GM11168 (cell line): Measurements from ENCODE around the gene ARFGAP3.
"Not testable (repeated sequence)": the region's sequence is repeated elsewhere in the genome, so short reads cannot be mapped to it uniquely, and the experiment has no call there.

Experiments
- in situ Hi-C: fragments of 300-500 bp; cut with MboI; formaldehyde crosslinking; loops from one replicate; pipeline ENCODE4 v1.12.0; 2022; ENCODE audit warnings: low sequenced_read_pairs; ENCODE audit not compliant: unreplicated experiment

ARFGAP3 gene

DNA sequence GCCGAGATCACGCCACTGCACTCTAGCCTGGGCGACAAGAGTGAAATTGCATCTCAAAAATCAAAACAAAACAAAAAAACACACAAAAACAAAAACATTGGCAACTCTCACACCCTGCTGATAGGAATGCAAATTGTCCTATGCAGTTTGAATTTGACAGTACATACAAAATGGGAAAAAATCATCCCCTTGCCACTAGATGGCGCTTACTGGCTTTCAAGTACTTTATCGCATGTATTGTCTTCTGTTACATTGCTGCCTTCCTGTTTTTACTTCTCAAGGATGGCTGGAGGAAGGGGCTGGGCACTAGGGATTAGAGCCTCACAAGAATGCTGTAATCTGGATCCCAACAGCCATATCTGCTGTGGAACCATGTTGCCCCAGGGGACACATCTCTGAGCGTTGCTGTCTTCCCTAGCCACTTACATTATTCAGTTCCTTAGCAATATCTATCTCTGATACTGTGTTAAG, 77.0 kb downstream of the ARFGAP3 start:
- in situ Hi-C loops, result no loop called here

DNA sequence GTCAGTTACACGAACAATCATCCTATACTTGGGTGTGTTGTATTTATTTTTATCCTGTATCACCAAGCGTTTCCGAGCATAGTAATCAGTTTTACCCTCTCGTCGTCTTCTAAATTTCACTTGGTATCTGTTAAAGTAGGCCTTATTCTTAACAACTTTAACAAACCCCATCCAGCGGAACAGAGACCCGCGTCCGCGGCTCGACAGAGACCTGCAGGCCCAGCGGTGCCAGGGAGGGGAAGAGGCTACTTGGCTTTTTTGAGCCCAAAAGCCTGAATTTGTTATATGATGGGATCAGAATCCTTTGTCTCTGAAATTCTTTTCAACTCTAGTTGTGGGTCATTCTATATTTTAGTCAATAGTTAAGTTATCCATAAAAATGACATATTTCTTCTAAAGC, 79.9 kb downstream of the ARFGAP3 start:
- in situ Hi-C loops, result no loop called here

DNA sequence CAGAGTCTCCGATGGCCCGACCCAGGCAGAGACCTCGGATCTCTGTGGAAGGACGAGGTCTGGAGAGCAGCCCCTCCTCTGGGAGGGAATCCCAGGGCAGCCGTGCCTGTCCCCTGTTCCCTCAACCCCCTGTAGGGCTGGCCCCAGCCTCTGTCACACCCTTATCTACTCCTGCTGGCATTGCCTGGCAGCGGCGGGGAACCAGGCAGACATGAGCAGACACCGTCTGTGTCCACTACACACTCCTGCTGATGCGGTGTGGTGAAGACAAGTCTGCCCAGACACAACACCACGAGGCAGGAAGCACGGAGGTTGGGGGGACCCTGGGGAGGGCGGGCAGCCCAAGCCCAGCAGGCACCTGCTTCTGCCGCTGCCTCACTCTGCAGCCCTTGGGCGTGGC, 83.9 kb downstream of the ARFGAP3 start:
- in situ Hi-C loops, result no loop called here

DNA sequence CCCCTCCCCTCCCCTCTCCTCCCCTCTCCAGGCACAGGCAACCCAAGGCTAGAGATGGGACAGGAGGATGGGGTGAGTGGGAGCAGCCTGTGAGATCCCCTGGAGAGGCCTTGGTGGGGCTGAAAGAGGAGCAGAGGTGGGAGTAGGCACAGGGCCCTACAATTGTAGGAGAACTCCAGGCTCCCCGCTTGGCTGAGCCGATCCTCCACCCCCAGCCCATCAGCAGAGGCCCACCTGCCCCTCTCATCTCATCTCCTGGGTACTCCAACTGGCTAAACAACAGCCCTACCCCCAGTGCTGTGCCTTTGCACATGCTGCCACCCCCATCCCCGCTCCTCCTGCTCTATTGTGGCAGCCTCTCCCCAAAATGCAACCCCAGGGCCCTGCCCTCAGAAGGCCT, 84.4 kb downstream of the ARFGAP3 start:
- in situ Hi-C loops, result no loop called here

DNA sequence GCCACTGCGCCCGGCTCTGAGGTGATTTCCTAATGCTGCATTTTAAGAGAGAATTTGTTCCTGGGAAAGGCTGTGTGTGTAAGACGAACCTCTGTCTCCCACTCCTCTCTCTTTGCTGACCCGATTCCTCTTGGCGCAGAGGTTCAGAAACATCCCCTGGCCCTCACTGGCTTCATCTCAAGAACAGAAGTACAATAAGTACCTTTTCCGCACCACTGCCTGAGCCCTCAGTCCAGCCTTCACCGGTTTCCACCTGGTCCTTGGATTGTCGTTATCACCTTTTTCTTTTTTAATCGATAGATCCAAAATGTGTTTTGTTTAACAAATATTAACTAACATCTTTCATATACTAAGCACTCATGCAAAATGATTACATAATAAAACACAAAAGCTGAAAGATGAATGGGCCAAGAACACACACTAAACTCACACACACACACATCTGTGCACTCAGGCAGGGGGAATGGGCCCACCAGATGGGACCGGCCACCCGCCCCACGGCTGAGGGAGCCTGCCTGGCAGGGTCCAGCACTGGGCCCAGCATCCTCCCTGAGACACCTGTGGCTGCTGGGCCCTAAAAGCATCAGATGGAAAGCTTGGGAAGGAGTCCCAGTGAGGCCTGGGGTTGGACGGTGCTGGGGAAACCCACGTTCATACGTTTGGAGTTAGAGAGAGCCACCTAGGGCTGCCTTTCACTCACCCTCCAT, 86.0 kb downstream of the ARFGAP3 start:
- in situ Hi-C loops, result no loop called here

DNA sequence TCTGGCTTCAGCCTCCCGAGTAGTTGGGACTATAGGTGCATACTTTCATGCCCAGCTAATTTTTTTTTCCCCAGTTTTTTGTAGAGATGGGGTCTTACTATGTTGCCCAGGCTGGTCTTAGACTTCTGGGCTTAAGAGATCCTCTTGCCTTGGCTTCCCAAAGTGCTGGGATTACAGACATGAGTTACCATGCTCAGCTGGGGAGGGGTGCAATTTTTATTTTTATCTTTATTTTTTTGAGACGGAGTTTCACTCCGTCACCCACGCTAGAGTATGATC, 86.7 kb downstream of the ARFGAP3 start:
- in situ Hi-C loops, result no loop called here

DNA sequence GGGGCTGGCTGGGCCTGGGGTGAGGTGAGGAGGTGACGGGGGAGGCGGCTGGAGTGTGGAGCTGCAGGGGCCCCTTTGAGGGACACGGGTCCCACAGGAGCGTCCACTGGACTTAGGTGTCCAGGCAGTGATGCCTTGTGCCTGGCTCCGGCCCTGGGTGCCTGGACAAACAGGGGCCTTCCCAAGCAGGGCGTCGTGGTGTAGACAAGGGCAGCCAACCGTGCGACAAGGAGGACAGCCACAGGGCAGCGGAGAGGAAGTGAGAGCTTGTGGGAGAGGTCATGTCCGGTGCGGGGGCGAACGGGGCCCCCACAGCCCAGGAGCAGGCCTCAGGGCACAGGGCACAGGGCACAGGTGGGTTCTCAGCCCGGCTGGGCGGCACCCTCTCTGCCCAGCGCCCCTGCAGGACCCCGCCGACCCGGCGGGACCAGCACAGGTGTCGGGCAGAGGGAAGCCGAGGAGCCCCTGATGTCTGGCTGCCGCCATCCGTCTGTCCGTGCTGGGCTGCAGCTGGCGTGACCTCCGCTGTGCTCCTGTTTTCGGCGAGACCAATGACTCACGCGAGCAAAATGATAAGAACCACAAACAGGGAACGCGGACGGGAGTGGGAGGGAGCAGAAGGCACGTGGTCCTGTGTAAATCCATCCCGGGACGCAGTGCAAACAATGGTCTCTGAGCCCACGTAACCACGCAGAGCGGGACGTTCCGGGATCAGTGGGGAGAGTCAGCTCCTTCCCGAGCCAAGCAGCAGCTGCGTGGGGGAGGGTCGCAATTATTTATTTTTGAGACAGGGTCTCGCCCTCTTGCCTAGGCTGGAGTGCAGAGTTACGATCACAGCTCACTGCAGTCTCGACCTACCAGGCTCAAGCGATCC, 87.3 kb downstream of the ARFGAP3 start:
- in situ Hi-C loops, result no loop called here

DNA sequence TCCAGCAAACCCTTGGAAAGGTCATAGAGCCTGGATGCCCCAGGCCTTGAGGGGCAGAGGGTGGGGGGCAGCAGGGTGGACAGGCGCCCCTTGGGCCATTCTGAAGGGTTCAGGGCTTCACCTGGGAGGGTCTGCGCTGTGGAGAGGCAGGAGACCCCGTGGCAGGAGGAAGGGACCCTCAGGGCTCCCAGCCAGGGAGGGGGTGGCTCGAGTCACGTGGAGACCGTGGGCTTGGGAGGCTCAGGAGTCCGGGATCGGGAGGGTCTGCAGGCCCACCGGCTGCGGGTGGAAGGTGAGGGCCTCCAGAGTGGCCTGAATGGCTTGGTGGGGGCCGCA, 87.9 kb downstream of the ARFGAP3 start:
- in situ Hi-C loops, result no loop called here

DNA sequence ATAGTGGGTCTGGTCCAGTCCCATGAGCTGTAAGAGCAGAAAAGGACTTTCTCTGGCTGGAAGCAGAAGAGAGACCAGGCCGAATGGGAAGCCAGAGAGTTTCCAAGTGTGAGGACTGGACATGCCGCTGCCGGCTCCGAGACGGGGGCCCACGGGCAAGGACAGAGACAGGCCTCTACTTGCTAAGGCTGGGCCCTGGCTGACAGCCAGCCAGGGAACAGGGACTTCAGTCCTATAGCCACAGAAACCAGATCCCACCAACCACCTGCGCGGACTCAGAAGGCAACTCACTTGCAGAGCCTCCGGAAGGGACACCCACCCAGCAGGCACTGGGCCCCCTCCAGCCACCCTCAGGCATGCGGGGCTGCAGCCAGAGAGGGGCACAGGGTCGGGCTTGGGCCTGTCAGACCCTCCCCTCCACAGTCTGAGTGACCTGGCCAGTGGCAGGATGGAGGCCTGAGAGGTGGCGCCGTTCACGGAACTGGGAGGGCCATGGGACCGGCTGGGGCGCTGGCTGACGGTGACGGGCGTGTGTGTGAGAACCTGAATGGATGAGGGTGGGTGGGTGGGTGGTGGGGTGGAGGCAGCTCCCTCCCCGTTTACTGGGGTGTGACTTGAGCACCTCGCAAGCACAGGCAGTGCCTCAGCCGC, 88.6 kb downstream of the ARFGAP3 start:
- in situ Hi-C loops, result no loop called here

DNA sequence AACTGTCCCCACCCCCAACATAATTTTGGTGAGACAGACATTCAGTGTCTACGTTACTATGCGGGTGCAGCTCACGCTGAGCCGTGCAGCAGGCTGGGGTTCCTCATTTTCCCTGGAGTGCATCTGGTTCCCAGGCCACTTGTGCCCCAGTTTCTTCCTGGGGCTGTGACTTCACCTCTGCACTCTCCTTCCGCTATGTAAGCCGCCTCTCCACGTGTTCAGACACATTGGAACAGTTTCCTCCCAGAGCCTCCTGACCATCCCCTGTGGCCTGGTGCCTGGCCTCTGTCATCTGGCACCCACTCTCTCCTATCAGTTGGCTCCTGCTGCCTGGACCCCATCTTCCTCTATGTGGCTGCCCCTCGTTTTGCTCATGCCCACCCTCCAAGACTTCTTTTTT, 90.2 kb downstream of the ARFGAP3 start:
- in situ Hi-C loops, result no loop called here

DNA sequence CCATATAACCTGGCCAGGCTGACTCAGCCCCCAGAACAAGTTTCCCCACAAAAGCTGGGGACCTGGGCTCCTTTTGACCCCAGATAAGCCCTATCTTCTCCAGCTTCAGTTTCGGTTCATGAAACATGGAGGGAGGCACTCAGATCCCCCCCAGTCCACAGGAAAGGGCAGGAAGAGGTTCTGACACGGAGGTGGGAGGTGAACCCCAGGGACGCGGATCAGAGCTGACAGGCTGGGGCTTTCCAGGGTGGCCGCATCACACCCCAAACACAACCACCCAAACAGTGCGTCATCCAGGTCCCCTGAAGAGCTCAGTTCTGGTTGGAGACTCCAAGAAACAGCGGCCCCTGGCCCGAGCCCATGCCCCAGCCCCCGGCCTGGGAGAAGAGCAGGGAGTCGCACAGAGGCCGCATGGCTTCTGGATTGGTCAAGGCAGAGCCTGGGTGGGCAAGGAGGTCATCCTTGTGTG, 92.1 kb downstream of the ARFGAP3 start:
- in situ Hi-C loops, result no loop called here

DNA sequence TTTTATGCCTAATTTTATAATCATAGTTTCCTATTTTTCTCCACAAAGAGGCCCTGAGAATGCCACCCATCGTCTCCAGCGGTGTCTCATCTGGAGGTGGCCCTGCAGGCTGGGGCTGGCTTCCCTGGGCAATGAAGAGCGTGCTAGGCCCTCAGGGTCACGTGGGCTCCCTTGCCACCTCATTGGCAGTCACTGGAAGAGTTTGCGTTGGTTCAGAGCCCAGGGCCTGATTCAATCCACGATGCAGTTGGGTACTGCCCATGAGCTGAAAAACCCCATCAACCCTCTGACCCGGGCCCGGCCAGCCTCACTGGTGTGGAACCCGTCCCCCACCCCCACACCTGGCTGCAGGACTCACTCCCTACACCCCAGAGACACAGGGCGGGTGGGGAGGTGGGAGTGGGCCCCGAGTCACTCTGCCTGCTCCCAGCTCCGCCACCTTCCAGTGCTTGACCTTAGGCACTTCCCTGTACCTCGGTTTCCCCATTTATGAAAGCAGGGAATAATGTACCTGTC, 93.0 kb downstream of the ARFGAP3 start:
- in situ Hi-C loops, result no loop called here

DNA sequence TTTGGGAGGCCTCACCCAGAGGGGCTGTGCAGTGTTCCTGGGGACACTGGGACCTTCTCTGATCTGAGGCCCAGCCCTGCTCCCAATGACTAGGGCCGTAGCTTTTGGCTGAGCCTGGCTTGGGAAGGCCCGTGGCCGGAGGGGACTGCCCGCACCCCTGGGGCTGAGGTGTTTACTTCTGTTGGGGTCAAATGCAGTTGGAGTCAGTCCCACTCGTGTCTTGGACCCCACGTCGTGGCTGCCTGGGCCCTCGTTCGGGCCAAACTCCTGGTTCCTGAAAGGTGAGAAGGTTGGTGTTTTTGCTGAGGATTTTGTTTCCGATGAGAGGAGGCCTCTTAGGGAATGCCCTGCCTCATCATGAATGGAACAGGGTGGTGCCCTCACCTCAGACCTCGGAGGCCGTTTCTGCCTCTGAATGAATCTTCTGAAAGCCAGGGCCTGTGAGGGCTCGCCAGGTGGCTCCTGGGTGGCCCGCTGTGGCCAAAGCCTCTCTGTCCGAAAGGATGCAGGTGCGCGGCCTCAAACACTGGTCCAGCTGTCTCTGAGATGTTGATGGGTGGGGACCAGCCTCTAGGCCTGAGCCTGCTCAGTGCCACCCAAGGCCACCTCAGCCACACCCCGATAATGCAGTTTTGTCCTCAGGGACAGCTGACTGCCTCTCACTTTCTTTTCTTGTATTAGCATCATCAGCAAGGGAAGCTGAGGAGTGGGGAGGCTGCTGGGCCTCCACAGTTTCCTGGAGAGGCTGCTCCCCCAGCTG, 96.1 kb downstream of the ARFGAP3 start:
- in situ Hi-C loops, result no loop called here

DNA sequence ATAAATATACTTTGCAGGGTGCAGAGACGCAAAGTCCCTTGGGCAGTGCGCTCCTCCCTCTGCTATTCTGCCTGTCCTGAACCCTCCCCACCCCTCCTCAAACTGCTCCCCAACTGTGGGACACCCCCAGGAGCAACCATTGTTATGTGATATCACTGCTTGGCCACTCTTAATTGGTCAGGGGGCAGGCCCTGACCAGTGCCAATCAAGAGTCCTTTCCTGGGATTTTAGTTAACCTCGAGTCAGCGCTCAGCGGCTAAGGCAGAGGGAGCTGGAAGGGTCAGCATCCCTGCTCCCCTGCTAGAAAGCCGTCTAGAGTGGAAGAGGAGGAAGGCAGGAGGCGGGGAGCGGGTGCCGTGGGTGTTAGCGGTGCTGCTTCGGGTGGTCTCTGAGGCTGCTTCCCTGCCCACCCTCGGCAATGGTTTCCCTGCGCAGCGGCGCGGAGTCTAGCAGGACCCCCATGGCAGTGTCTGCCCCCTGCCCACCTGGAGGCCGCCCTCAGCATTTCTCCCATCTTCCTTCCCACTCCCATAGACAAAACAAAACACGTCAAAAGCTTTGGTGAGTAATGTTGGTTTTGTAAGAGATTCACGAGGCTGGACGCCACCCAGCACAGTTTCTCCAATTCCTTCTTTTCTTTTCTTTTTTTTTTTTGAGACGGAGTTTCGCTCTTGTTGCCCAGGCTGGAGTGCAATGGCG, 98.0 kb downstream of the ARFGAP3 start:
- in situ Hi-C loops, result no loop called here

DNA sequence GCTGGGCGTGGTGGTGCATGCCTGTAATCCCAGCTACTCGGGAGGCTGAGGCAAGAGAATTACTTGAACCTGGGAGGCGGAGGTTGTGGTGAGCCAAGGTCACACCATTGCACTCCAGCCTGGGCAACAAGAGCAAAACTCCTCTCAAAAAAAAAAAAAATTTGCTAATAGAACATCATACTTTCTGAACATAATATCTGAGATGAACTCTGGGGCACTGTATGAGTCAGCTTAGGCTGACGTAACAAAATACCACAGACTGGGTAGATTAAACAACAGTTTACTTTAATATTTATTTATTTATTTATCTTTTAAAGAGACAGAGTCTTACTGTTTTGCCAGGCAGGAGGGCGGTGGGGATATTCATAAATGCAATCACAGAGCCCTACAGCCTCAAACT, 101.5 kb downstream of the ARFGAP3 start:
- in situ Hi-C loops, result not testable (repeated sequence)

DNA sequence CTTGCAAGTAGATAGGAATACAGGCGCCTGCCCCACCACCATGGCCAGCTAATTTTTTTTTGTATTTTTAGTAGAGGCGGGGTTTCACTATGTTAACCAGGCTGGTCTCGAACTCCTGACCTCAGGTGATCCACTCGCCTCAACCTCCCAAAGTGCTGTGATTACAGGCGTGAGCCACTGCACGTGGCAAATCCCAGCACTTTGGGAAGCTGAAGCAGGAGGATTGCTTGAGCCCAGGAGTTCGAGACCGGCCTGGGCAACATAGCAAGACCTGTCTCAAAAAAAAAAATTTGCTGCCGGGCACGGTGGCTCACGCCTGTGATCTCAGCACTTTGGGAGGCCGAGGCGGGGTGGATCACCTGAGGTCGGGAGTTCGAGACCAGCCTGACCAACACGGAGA, 102.0 kb downstream of the ARFGAP3 start:
- in situ Hi-C loops, result not testable (repeated sequence)

DNA sequence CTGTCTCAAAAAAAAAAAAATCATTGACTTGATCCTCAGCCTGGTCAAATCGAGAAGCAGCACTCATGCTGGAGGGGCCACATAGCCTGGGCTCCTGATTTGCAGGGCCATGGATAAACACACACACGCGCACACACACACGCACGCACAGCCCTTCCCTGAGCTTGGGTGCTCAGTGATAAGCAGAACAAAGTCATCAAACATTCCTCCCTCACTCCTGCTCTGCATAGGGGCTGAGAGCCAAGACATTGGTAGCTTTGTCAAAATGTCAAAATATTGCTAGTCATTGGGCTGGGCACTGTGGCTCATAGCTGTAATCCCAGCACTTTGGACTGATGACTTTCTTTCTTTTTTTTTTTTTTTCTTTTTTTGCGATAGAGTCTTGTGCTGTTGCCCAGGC, 102.4 kb downstream of the ARFGAP3 start:
- in situ Hi-C loops, result no loop called here

DNA sequence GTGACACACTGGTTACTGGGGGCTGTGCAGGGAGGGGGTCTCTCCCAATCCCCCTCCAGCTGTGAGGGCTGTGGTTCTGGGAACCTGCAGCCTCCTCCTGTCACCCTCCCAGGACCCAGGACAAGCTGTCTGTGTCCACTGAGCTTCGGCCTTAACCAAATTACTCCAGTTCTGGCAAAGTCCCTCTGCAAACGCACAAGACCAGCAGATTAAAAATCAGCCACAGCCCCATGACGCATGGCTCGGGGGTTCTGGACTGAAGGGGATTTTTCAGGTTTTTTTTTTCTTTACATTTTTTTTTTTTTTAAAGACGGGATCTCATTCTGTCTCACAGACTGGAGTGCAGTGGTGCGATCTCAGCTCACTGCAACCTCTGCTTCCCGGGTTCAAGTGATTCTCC, 104.2 kb downstream of the ARFGAP3 start:
- in situ Hi-C loops, result no loop called here

DNA sequence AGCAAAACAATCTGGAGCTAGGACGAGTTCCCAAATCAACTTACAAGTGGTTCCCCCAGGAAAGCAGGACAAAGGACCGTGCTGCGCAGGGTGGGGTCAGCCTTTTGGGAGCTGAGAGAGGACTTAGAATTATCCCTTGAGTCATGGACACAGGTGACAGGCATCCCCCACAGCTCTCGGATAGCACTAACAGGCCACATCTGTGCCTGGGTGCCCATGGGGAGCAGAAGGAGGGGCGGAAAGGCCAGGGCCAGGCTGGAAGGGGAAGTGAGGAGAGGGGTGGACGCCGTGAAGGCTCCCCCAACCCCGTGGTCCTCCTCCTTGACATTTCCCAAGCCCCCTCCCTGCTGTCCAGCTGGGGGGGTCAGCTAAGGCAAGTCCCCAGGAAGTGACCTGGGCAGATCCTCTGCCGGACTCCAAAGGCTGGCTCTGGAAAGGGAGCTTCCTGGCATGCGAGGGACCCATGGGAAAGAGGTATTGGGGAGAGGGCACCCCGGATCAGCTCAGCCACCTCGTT, 104.8 kb downstream of the ARFGAP3 start:
- in situ Hi-C loops, result no loop called here

DNA sequence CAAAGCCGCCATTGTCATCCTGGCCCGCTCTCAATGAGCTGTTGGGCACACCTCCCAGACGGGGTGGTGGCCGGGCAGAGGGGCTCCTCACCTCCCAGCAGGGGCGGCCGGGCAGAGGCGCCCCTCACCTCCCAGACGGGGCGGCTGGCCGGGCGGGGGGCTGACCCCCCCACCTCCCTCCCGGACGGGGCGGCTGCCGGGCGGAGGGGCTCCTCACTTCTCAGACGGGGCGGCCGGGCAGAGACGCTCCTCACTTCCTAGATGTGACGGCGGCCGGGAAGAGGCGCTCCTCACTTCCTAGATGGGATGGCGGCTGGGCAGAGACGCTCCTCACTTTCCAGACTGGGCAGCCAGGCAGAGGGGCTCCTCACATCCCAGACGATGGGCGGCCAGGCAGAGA, 106.7 kb downstream of the ARFGAP3 start:
- in situ Hi-C loops, result not testable (repeated sequence)
